A549 treated with Mapracorat at 1 μM for 4 hours (cell line): ENCODE measurements around the gene NEK9. TPM values are rescaled to one million over a fixed set of nuclear protein-coding genes. Genes with fewer than 3 reads are reported as not detected.

Experiments used
- total RNA-seq: library from RNA; stranded (reverse); fragments of 200-300 nt; extraction: Qiagen RNA extraction; gene quantifications from 5 replicates; pipeline ENCODE4 v1.2.3, GENCODE V29; 2022

NEK9 gene
- total RNA-seq, result 26.7 to 35.4 TPM (median 34.2 TPM) in 5 replicates

DNA sequence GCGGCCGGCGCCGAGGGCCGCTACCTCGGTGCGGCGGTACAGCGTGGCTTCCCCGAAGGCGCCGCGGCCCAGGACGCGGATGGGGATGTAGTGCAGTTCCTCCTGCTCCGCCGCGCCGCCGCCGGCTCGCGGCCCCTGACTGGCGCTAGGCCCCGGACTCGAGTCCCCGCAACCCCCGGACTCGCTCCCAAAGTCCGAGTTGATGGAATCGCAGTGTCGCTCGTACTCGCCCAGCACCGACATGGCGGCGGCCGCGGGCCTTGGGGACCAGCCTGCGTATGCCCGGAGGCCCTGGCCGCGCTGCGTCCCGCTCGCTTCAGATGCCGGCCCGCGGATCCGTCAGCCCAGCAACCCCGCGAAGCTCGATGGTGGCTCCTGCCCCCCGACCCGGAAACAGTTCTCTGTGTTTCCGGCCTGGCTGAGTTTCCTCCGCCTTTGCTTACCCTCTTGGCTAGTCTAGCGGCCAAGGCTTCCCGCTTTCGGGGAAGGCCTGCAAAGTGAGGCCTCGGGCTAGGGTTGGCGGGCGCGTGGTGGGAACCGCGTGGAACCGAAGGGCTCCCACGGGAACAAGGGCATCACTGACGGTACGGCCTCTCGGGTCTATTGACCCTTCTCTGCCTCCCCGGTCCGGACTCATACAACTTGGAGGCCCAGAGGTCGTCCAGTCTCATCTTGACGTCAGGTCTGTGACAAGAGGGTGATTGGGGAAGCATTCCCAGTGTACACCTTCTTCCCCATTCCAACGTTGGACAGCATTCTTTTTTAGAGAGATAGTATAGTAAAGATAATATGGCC, at the start of gene NEK9:
Gene NEK9 (minus strand): TSS at position 370 of the 795 bp plus-strand sequence. CDS start 127 bp downstream, at position 243.

DNA sequence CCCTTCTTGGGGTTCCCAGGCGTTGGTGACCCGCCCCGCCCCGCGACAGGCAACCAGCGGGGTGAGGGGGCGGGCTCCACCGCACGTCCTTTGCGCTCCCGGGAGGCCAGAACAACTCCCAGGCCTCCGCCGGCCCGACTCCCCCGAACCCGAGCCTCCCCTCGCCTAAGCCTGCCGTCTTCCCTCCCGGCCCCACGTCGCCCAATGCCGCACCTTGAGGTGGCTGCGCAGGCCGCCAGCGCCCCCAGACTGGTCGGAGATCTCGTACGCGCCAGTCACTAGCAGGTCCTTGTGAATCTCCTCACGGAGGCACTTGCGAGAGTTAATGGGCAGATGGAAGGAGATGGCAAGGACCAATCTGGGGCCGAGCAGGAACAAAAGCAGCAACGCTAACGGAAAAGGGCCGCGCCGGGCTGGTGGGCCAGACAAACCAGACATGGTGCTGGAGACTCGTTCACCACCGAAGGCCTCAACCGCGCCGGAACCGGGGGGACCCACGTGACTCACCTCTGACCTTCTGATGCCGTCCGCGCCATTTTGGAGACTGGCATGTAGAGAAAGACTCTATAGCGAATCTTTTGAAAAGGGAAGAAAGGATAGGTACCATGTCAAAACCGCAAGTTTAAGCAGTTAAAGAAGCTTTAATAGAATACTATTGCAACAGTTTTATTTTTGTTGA, 49.4 kb upstream of the NEK9 start, which contains the start of gene TMED10:
Gene TMED10 (minus strand): TSS at position 471 of the 679 bp plus-strand sequence. CDS start 33 bp downstream, at position 438.

DNA sequence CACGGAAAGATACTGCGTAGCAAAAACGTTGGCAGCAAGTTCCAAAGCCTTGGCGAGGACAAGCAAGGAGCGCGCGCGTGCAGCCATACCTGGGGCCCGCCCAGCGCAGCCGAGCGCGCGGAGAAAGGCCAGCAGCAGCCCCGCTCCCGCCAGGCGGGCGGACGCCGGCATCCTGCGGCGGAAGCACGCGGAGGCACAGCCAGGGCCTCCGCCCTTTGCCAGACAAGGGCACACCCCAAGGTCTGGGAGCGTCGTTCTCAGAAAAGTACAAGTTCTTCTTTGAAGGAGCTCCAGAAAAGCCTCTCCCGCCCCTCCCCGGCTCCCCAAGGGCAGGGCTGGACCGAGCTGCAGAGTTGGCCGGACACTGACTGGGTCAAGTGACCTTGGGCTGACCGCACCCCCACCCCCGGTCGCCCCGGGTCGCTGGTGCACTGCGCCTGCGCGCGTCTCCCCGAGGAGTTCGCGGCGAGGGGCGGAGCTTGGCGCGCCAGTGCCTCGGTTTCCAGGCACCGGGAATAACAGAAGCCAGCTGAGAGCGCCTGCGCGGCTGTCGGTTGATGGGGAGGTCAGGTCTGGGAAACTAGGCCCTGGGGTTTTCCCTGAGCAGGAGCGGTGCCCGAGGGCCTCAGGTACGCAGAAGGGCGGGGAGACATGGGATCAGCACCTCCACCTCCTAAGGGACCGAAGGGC, 57.6 kb downstream of the NEK9 start, which contains the start of gene ZC2HC1C:
Gene ZC2HC1C (plus strand): TSS at position 521 of the 690 bp plus-strand sequence. CDS start 933 bp downstream, outside the sequence.

DNA sequence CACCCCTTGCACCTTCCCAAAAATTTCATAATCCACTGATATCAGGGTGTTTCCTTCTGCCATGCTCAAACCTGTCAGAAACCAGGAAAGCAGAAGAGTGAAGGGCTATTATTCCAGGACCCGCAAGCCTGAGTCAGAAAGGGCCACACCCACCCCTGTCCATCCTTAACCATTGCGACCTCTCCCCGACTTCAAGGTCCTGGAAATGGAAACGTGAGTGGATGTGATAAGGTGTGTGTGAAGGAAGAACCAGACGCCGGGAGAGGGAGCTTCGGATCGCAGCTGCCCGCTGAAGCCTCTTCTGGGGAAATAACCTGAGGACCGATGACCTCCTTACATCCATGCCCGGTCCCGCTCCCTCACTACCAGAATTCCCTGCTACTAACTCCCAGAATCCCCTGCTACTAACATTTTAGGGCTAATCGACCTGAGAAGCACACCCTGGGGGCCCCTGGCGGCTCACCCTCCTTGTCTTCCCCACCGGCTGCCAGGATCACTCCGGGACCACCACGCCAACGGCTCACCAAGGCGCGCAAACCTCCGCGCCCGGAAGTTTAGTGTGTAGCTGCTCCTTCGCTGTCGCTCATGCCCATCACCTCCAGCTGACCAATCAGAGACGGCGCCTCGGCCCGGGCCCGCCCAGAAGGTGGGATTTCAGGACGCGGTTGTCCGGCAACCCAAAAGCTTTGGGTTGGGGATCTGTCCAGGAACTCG, 63.2 kb downstream of the NEK9 start, which contains the start of gene ACYP1:
Gene ACYP1 (minus strand): TSS at position 534 of the 714 bp plus-strand sequence. CDS start 471 bp downstream, at position 63.

DNA sequence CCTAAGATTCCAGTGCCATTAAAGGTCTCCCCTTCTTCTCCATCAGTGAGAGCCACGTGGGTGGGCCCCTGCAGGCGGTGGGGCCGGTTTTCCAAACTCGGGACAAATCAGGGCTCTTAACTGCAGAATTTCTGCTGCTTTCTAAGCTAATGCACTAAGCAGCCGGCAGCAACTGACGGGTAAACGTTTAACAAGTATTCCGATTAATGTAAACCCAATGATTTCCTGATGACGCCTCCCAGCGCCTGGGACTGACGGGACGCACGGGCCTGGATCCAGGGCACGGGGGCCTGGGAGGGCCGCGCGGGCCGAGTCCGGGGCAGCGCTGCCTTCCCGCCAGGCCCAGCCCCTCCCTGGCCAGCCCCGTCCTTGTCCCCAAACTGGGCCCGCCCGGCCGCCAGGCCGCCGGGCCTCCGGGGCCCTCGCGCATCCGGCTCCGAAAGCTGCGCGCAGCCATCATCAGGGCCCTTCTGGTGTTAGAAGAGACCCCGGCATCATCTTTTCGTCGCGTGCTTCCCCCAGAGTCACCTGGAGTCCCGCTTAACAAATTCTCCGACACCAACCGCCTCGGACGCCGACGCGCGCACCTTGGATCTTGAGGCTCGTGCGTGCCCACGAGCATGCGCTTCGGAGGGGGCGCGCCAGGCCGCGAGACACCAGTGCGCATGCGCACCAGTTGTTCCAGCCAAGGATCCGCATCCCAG, 75.8 kb downstream of the NEK9 start, which contains the start of gene MLH3:
Gene MLH3 (minus strand): TSS at position 616 of the 704 bp plus-strand sequence. CDS start 1,812 bp downstream, outside the sequence.

Other genes with a start within 250 kb of the NEK9 start
- gene DLST, start 245.1 kb downstream of the NEK9 start, total RNA-seq, result 92.8 to 97.4 TPM (median 96.0 TPM) in 5 replicates
- gene RPS6KL1, start 203.8 kb downstream of the NEK9 start, total RNA-seq, result 0.28 to 0.67 TPM (median 0.39 TPM) in 5 replicates
- 3.1 to 4.5 TPM (median 4.1 TPM) in 5 replicates for gene PGF, start 171.5 kb downstream of the NEK9 start, total RNA-seq
- 75.6 to 85.3 TPM (median 79.1 TPM) in 5 replicates for gene EIF2B2, start 124.1 kb downstream of the NEK9 start, total RNA-seq
- 16.7 to 20.4 TPM (median 18.4 TPM) in 5 replicates for gene MLH3, start 75.6 kb downstream of the NEK9 start, total RNA-seq
- 22.4 to 29.2 TPM (median 22.9 TPM) in 5 replicates for gene ACYP1, start 63.0 kb downstream of the NEK9 start, total RNA-seq
- gene ZC2HC1C, start 57.4 kb downstream of the NEK9 start, total RNA-seq, result 3.7 to 5.0 TPM (median 4.2 TPM) in 5 replicates
- gene TMED10, start 49.6 kb upstream of the NEK9 start, total RNA-seq, result 248 to 292 TPM (median 273 TPM) in 5 replicates
- gene FOS, start 151.8 kb upstream of the NEK9 start, total RNA-seq, result 8.7 to 13.1 TPM (median 11.4 TPM) in 5 replicates